ENCODE results near the gene MYLK.

DNA sequence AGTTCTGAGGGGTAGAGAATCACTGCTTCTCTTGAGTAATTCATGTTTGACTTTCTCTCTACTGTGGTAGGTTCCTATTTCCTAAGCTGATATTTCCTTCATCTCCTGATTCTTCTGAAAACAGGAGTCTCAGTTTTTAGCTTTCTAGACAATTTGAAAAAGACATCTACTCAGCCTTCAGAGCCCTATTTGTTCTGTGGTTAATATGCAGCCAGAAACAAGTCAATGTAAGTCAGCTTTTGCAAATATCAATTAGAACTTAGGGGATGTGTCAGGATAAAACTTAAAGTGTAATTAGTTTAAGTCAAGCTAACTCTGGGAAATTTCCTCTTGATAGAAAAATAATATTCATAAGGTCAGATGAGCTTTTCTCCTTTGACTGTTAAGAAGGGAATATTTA, 277.6 kb downstream of the MYLK start:
- TF ChIP-seq, protein P1, sequence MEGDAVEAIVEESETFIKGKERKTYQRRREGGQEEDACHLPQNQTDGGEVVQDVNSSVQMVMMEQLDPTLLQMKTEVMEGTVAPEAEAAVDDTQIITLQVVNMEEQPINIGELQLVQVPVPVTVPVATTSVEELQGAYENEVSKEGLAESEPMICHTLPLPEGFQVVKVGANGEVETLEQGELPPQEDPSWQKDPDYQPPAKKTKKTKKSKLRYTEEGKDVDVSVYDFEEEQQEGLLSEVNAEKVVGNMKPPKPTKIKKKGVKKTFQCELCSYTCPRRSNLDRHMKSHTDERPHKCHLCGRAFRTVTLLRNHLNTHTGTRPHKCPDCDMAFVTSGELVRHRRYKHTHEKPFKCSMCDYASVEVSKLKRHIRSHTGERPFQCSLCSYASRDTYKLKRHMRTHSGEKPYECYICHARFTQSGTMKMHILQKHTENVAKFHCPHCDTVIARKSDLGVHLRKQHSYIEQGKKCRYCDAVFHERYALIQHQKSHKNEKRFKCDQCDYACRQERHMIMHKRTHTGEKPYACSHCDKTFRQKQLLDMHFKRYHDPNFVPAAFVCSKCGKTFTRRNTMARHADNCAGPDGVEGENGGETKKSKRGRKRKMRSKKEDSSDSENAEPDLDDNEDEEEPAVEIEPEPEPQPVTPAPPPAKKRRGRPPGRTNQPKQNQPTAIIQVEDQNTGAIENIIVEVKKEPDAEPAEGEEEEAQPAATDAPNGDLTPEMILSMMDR (IDR thresholded peaks at IDR 0.05; ENCODE audit: insufficient read depth, low read length) = no peak
- no peak for TF ChIP-seq POLR2AphosphoS5 (IDR thresholded peaks at IDR 0.05; ENCODE audit: low read depth)
- TF ChIP-seq, protein P2, sequence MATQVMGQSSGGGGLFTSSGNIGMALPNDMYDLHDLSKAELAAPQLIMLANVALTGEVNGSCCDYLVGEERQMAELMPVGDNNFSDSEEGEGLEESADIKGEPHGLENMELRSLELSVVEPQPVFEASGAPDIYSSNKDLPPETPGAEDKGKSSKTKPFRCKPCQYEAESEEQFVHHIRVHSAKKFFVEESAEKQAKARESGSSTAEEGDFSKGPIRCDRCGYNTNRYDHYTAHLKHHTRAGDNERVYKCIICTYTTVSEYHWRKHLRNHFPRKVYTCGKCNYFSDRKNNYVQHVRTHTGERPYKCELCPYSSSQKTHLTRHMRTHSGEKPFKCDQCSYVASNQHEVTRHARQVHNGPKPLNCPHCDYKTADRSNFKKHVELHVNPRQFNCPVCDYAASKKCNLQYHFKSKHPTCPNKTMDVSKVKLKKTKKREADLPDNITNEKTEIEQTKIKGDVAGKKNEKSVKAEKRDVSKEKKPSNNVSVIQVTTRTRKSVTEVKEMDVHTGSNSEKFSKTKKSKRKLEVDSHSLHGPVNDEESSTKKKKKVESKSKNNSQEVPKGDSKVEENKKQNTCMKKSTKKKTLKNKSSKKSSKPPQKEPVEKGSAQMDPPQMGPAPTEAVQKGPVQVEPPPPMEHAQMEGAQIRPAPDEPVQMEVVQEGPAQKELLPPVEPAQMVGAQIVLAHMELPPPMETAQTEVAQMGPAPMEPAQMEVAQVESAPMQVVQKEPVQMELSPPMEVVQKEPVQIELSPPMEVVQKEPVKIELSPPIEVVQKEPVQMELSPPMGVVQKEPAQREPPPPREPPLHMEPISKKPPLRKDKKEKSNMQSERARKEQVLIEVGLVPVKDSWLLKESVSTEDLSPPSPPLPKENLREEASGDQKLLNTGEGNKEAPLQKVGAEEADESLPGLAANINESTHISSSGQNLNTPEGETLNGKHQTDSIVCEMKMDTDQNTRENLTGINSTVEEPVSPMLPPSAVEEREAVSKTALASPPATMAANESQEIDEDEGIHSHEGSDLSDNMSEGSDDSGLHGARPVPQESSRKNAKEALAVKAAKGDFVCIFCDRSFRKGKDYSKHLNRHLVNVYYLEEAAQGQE (IDR thresholded peaks at IDR 0.05; ENCODE audit: insufficient replicate concordance, low read depth) = no peak
- TF ChIP-seq SPI1 (IDR thresholded peaks at IDR 0.05; ENCODE audit: borderline replicate concordance, low read depth) = no peak

Measured in HL-60 (cell line).